Fibroblast of the conjunctiva (primary cell): ENCODE results near the gene ANKS6.
"Not testable (repeated sequence)": the region's sequence is repeated elsewhere in the genome, so short reads cannot be mapped to it uniquely, and the experiment has no call there.

Source experiments
- DNase-seq: peaks from one replicate; pipeline ENCODE4 v3.0.0-alpha.2; 2010; ENCODE audit warnings: low read depth

The ANKS6 gene

DNA sequence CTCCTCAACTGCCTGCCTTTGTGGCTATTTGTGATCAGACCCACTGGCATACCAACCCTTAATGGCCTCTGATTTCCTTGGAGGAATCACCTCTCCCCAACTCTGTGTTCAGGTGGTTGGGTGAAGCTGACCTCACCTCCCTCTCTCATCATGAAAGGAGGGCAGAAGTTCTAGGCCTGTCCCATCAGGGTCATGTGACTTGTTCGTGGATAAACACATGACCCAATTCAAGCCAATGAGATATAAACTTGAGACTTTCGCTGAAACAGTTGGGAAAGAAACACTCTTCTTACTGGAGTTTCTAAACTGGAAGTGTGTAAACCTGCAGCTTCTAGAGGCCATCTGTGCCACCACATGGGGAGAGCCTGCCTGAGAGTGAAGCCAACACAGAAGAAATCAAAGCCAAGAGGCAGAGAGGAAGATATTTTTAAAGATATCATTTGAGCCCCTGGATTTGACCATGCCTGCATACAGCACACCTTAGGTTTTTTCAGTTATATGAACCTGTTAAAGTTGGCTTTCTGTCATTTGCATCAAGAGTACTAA lies 93.4 kb downstream of the ANKS6 start:
- no peak for DNase-seq

DNA sequence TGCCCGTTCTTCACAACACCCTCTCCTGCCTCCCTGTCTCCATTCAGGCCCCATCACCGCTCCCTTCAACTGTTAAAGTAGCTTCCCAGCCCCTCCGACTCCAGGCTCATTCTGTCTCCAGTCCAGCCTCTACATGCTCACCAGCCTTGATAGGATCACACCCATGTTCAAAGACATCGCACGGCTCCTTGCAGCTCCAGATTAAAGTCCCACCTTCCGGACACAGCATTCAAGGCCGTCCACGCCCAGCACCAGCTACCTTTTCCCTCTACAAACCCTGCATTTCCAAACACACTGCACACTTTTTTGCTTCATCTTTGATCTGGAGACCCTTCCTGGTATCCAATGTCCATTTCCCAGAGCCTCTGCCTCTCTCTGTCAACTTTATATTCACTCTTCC lies 94.0 kb downstream of the ANKS6 start:
- no peak for DNase-seq

- DNase-seq, result no peak
These were observed 94.8 kb downstream of the ANKS6 start for GRCh38 chr9:98701576-98701975.

- DNase-seq, result no peak
These were observed 95.6 kb downstream of the ANKS6 start for GRCh38 chr9:98700801-98701200.

- DNase-seq, result no peak
These were observed 97.5 kb downstream of the ANKS6 start for GRCh38 chr9:98698856-98699255.

- no peak for DNase-seq
These were observed 101.4 kb downstream of the ANKS6 start for GRCh38 chr9:98694943-98695342.

DNA sequence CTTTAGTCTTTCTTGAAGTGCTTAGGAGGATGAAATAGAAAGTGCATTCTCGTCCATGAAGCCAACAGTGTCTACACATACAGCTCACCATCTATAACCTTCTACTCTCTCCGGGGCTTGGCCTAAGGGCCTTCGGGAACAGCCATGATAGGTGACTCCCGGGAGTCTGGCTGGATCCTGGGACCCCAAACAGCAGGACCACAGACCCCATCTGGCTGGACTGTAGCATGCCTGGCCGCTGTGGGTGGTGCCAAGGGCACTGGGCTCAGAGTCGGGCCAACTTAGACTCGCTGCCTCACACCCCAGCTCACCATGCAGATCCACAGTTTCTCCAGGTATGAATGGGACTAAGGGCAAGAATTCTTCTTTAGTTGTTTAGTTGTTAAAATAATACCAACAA lies 104.0 kb downstream of the ANKS6 start:
- no peak for DNase-seq

DNA sequence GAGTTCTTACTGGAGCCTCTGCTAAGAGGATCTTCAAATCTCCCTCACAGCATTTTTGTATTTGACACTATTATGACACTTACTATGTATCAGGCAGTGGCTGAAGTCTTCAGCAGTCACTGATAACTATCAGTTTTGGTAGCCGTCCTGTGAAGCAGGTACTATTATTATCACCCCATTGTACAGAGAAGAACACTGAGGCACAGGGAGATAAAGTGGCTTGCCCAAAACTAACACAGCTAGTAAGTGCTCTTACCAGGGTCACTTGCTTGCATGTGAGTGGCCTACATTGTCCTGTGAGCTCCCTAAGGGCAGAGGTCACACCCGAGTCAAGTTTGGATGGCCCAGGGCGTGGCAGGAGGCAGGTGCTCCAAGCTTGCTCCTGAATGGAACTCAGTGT lies 104.5 kb downstream of the ANKS6 start:
- no peak for DNase-seq

- DNase-seq, result no peak
These were observed 105.7 kb downstream of the ANKS6 start for GRCh38 chr9:98690686-98691085.

- DNase-seq, result no peak
These were observed 107.5 kb downstream of the ANKS6 start for GRCh38 chr9:98688710-98689495.

DNA sequence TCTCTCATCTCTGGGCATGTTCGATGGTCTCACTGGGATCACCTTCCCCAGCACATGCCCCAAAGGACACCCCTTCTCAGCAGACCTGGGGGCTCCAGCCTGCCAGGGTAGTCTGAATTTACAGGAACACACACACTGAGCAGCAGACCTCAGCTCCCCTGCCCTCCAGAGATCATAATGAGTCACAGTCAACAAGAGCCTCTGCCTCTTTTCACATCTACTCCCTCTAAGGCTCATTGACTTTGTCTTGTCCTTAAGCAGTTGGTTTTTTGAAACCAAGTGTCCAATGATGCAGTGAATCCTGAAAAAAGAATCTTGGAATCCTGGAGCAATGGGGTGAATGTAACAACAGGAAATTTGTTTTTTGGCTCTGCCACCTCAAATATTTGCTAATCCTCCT lies 108.4 kb downstream of the ANKS6 start:
- no peak for DNase-seq

DNA sequence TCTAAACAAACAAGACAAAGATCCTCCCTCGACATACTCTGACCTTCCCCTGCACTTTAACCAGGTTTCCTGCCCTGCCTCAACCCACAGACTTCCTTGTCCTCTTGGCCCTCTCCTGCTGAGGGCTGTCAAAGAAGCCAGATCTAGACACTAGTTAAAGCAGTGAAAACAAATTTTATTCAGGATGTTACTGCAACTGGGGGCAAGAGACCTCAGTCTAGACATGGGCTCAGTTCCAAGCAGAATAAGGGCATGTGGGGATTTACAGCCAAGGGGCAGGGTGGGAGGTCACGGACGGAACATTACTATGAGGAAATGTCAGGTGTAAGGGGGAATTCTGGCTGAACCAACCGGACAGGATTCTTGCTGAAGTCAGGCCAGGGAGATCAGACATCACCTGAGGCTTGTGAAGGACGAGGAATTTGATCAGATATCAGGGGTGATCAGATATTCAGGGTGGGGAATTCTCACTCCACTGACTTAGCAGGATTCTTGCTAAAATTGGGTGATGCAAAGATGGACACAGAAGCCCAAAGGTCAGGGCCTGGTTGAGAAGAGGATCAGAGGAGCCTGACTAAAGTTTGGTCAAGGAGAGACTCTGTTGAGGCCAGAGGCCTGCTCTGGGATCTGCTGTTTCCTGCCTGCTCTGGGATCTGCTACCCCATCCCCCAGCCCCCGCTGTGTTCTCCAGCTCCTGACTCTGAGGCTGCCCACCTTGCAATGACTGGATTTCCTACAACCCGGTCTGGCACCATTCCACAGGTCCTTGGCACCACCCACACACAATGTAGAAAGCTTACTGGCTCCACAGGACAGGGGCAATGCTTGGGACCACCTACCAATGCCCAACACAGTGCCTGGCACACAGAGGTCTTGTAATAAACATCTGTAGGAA lies 109.1 kb downstream of the ANKS6 start:
- DNase-seq, result no peak

DNA sequence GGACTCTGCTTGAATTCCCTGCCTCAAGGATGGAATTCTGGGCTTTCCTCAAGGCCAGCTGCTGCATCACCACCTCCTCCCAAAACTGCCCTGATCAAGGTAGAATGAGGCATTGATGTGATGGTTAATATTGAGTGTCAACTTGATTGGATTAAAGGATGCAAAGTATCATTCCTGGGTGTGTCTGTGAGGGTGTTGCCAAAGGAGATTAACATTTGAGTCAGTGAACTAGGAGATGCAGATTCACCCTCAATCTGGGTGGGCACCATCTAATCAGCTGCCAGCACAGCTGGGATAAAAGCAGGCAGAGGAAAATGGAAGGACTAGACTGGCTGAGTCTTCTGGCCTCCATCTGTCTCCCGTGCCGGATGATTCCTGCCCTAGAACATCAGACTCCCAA lies 111.5 kb downstream of the ANKS6 start:
- DNase-seq, result not testable (repeated sequence)
